Activated B cell treated with CpG ODN at 0.5 μM for 24 hours (primary cell): Measurements from ENCODE around the gene C3orf33. TPM values are rescaled to one million over a fixed set of nuclear protein-coding genes. Genes with fewer than 3 reads are reported as not detected.

Source experiments
- ATAC-seq: fragments of 200-7000 bp; cut with Tn5 transposase; one replicate; pipeline ENCODE4 v1.10.0; 2021; ENCODE audit warnings: low read depth, mild to moderate bottlenecking, moderate library complexity
- CTCF ChIA-PET: fragments of 350-600 bp; sonication (Branson Sonifier 250); formaldehyde crosslinking; loops from one replicate; lab custom pipeline; 2021; ENCODE audit warnings: antibody characterized with exemption; lab: Charles Lee
- POLR2A ChIA-PET: fragments of 350-600 bp; sonication (Branson Sonifier 250); formaldehyde crosslinking; loops from one replicate; lab custom pipeline; 2021; ENCODE audit warnings: antibody characterized with exemption; lab: Charles Lee
- DNase-seq: peaks from one replicate; pipeline ENCODE4 v3.0.0; 2022
- H3K27ac Mint-ChIP-seq: one replicate; pipeline ENCODE4 v1.8.0; 2020; ENCODE audit warnings: mixed read lengths
- H3K27me3 Mint-ChIP-seq: one replicate; pipeline ENCODE4 v1.8.0; 2021; ENCODE audit warnings: mixed read lengths
- H3K36me3 Mint-ChIP-seq: one replicate; pipeline ENCODE4 v1.8.0; 2021; ENCODE audit warnings: low read depth, mixed read lengths
- H3K4me1 Mint-ChIP-seq: one replicate; pipeline ENCODE4 v1.8.0; 2021; ENCODE audit warnings: mixed read lengths
- H3K4me3 Mint-ChIP-seq: one replicate; pipeline ENCODE4 v1.8.0; 2020; ENCODE audit warnings: mild to moderate bottlenecking, mixed read lengths
- H3K9me3 Mint-ChIP-seq: one replicate; pipeline ENCODE4 v1.8.0; 2020; ENCODE audit warnings: mixed read lengths
- CTCF ChIP-seq: fragments of 200-600 bp; IDR thresholded peaks from one replicate; pipeline ENCODE4 v1.8.0; 2022; ENCODE audit warnings: antibody characterized with exemption, mild to moderate bottlenecking
- intact Hi-C: fragments of 100-400 bp; cut with micrococcal nuclease; formaldehyde crosslinking; loops from one replicate; pipeline ENCODE4 v1.15.1; 2024
- total RNA-seq: library from RNA; stranded (reverse); gene quantifications from 2 replicates; pipeline ENCODE4 v1.2.3, GENCODE V29; 2022

The C3orf33 gene
- total RNA-seq, 1 donor from 2014 or later: 1.6 TPM

- ATAC-seq (no peak), DNase-seq (no peak)
- peaks cover 6% of the 10 kb centered on the region for H3K9me3 Mint-ChIP-seq
- H3K27ac Mint-ChIP-seq: no peak overlapping the region
- intact Hi-C loops: no loop called here
- H3K4me1 Mint-ChIP-seq: no peaks in the 10 kb centered on the region
- CTCF ChIA-PET: no interaction called here
- peaks cover 18% of the 10 kb centered on the region for H3K36me3 Mint-ChIP-seq
- H3K27me3 Mint-ChIP-seq: no peaks in the 10 kb centered on the region
- no peak overlapping the region for H3K4me3 Mint-ChIP-seq
- POLR2A ChIA-PET: no interaction called here
- TF ChIP-seq CTCF: no peak
Measured at GRCh38 chr3:155766206-155766605, 39.9 kb downstream of the C3orf33 start.

- Mint-ChIP-seq H3K9me3 (no peaks in the 10 kb centered on the region), H3K27me3 (no peaks in the 10 kb centered on the region), H3K4me3 (no peak overlapping the region), H3K36me3 (peaks cover 6% of the 10 kb centered on the region), H3K27ac (no peak overlapping the region), H3K4me1 (no peaks in the 10 kb centered on the region)
- ATAC-seq (no peak), DNase-seq (no peak)
- TF ChIP-seq CTCF: no peak
- CTCF ChIA-PET: interaction anchor here (1.2 kb wide), 1 partner anchor 42 kb away, joined by 4 read pairs; the partner anchor contains the start of gene C3orf33
- intact Hi-C loops: no loop called here
- POLR2A ChIA-PET: no interaction called here
Measured at GRCh38 chr3:155763870-155764463, 42.1 kb downstream of the C3orf33 start.

- ATAC-seq (no peak), DNase-seq (no peak)
- ChIA-PET POLR2A (no interaction called here), CTCF (no interaction called here)
- Mint-ChIP-seq H3K36me3 (peaks cover 3% of the 10 kb centered on the region), H3K27ac (no peak overlapping the region), H3K4me3 (no peak overlapping the region), H3K27me3 (no peaks in the 10 kb centered on the region), H3K4me1 (no peaks in the 10 kb centered on the region), H3K9me3 (no peaks in the 10 kb centered on the region)
- no peak for TF ChIP-seq CTCF
- intact Hi-C loops: no loop called here
Measured at GRCh38 chr3:155760653-155761052, 45.4 kb downstream of the C3orf33 start.

- Mint-ChIP-seq H3K4me3 (no peak overlapping the region), H3K36me3 (no peaks in the 10 kb centered on the region), H3K9me3 (no peaks in the 10 kb centered on the region), H3K4me1 (no peaks in the 10 kb centered on the region), H3K27ac (no peak overlapping the region), H3K27me3 (no peaks in the 10 kb centered on the region)
- CTCF ChIA-PET: no interaction called here
- ATAC-seq (no peak), DNase-seq (no peak)
- intact Hi-C loops: no loop called here
- no peak for TF ChIP-seq CTCF
- POLR2A ChIA-PET: no interaction called here
Measured at GRCh38 chr3:155757577-155757976, 48.5 kb downstream of the C3orf33 start.

- intact Hi-C loops: no loop called here
- DNase-seq (no peak), ATAC-seq (no peak)
- no peak overlapping the region for H3K4me3 Mint-ChIP-seq
- no peaks in the 10 kb centered on the region for H3K27me3 Mint-ChIP-seq
- POLR2A ChIA-PET: no interaction called here
- no peaks in the 10 kb centered on the region for H3K4me1 Mint-ChIP-seq
- no peaks in the 10 kb centered on the region for H3K9me3 Mint-ChIP-seq
- H3K36me3 Mint-ChIP-seq: no peaks in the 10 kb centered on the region
- no peak overlapping the region for H3K27ac Mint-ChIP-seq
- CTCF ChIA-PET: no interaction called here
- TF ChIP-seq CTCF: no peak
Measured at GRCh38 chr3:155753038-155753639, 52.9 kb downstream of the C3orf33 start.
